ENCODE data around the gene DCD.

Gene DCD

DNA sequence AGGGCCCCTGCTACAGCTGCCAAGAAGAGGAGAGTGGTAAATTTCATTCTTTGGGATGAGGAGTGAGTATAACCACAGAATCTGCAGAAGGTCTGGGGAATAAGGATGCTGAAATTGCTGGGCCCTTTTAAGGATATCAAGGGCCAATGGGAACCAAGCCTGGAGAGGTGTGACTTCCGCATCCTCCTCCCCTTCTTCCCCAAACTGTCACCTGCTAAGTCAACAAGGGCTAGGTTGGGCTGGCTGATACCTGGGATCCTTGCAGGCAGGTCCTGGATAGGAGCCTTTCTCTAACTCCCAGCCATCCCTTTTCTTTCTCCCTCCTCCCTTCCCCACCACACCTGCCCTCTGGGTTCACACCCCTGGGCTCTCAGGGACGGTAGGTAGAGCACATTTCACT lies 13.4 kb downstream of the DCD start, which contains the start of gene LACRT:
Gene LACRT (minus strand): TSS at position 101 of the 400 bp plus-strand sequence. CDS start 54 bp downstream, at position 47.
- no peak within 1 kb of the TSS for H3K27ac ChIP-seq
- H3K4me3 ChIP-seq: no peak within 1 kb of the TSS
- no peaks in the 10 kb centered on the region for H3K4me1 ChIP-seq
- peaks cover 0 to 14% of the 10 kb centered on the region in 2 donors for H3K27me3 ChIP-seq
- H3K9me3 ChIP-seq: no peaks in the 10 kb centered on the region
- DNase-seq: no peak
- no peaks in the 10 kb centered on the region for H3K36me3 ChIP-seq
- TF ChIP-seq, protein P1, sequence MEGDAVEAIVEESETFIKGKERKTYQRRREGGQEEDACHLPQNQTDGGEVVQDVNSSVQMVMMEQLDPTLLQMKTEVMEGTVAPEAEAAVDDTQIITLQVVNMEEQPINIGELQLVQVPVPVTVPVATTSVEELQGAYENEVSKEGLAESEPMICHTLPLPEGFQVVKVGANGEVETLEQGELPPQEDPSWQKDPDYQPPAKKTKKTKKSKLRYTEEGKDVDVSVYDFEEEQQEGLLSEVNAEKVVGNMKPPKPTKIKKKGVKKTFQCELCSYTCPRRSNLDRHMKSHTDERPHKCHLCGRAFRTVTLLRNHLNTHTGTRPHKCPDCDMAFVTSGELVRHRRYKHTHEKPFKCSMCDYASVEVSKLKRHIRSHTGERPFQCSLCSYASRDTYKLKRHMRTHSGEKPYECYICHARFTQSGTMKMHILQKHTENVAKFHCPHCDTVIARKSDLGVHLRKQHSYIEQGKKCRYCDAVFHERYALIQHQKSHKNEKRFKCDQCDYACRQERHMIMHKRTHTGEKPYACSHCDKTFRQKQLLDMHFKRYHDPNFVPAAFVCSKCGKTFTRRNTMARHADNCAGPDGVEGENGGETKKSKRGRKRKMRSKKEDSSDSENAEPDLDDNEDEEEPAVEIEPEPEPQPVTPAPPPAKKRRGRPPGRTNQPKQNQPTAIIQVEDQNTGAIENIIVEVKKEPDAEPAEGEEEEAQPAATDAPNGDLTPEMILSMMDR (IDR thresholded peaks at IDR 0.05): no peak
- intact Hi-C loops (cut with DNase I; ENCODE audit: low total_unique reads): no loop called here

DNA sequence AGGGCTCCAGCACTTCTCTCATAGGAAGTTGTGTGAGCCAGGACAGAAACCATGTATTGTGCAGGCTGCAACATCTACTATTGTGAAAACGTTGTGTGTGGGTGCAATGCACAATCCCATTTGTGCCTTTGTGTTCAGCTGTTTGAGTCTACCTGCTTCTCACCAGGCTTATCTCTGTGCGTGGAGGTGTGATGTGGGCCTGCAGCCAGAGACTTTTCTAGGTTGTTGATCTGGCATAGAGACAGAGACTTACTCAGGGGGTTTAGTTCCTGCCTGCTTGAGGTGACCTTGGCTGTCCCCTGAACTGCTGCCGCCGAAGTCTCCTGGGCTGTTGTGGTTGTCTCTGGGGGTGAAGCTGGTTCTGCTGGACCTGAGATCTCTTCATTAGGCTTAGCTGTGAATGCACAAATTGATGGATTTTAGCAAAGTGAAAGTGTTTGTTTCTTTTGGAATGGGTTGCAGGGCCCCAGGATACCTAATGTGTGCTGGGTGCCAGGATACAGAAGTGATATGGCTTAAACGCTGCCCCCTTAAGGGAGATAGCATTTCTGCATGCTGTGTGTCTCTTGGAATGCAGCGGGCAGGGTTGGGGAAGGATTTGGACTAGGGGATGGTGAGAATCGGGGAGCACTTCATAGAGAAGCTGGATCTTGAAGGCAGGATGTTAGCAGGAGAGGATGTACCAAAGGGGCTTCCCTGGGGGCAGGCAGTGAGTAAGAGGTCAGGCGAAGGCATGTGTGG lies 16.0 kb downstream of the DCD start:
- H3K9me3 ChIP-seq: no peaks in the 10 kb centered on the region
- H3K27me3 ChIP-seq: peaks cover 0 to 17% of the 10 kb centered on the region in 2 donors
- no peak overlapping the region for H3K27ac ChIP-seq
- no peak overlapping the region for H3K4me3 ChIP-seq
- TF ChIP-seq, protein P1 (IDR thresholded peaks at IDR 0.05): no peak
- intact Hi-C loops (cut with DNase I; ENCODE audit: low total_unique reads): no loop called here
- H3K4me1 ChIP-seq: no peaks in the 10 kb centered on the region
- DNase-seq: no peak
- H3K36me3 ChIP-seq: no peaks in the 10 kb centered on the region

DNA sequence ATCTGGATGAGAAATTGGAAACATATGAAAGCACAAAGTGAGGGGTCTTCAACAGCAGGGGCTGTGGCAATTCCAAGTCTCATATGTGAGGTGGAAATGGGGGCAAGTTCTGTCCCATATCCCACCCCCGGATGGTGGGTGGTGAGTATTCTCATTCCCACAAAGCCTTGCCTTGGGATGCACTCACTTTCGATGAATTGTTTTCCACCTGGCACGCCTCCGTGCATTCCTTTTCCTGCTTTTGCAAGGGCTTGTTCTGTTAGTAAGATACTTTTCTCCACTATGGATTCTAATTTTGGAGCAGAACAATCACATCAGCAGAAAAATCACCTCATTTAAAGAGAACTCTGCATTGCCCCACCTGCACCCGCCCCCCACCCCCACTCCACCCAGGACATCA lies 16.6 kb downstream of the DCD start:
- Histone ChIP-seq H3K27me3 (peaks cover 0 to 17% of the 10 kb centered on the region in 2 donors), H3K9me3 (no peaks in the 10 kb centered on the region), H3K4me3 (no peak overlapping the region), H3K36me3 (no peaks in the 10 kb centered on the region), H3K4me1 (no peaks in the 10 kb centered on the region), H3K27ac (no peak overlapping the region)
- DNase-seq: no peak
- intact Hi-C loops (cut with DNase I; ENCODE audit: low total_unique reads): no loop called here
- TF ChIP-seq, protein P1 (IDR thresholded peaks at IDR 0.05): no peak

DNA sequence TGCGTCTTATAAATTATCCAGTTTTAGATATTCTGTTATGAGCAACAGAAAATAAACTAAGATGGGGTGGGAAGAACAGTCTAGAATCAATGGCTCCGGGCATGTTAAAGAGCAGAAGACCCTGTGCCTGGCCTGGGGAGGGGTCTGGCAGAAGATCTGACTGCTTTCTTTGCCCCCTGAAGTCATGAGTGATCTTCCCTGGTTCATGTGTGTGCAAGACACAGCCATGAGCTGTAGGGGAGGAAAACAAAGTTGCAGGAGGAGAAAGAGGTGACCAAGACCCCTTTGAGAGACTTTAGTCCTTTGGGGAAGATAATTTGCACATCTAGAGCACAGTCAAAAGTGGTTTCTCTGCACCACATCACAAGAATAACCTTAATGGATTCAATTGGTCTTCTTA lies 18.2 kb downstream of the DCD start:
- Histone ChIP-seq H3K4me1 (no peaks in the 10 kb centered on the region), H3K4me3 (no peak overlapping the region), H3K36me3 (no peaks in the 10 kb centered on the region), H3K27ac (no peak overlapping the region), H3K27me3 (peaks cover 0 to 21% of the 10 kb centered on the region in 2 donors), H3K9me3 (no peaks in the 10 kb centered on the region)
- TF ChIP-seq, protein P1 (IDR thresholded peaks at IDR 0.05): no peak
- no peak for DNase-seq
- intact Hi-C loops (cut with DNase I; ENCODE audit: low total_unique reads): no loop called here

DNA sequence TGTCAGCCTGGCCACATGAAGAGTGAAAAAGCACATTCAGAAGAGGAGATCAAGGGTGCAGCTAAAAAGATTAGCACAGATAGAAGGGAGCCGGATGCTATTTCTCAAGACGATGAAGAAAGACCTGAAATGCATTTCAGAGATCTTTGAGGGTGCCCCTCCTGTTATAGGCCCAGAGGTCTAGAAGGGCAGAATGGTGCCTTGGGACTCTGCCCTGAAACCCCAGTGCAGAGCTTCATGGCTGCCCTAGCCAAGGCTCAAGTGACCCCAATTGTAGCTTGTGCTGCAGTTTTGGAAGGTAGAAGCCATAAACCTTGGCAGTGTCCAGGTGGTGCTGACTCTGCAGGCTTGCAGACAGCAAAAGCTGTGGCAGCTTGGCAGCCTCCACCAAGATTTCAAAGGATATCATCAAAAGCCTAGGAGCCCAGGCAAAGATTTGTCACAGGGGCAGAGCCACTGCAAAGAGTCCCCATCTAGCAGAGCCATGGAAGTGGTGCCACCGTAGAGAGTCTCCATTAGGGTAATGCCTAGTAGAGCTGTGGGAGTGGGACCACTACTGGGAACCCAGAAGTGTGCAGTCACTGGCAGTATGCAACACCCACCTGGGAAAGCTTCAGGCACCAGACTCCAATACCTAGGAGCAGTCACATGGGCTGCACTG lies 19.8 kb downstream of the DCD start:
- Histone ChIP-seq H3K4me1 (no peaks in the 10 kb centered on the region), H3K4me3 (no peak overlapping the region), H3K27me3 (peaks cover 0 to 21% of the 10 kb centered on the region in 2 donors), H3K27ac (no peak overlapping the region), H3K36me3 (no peaks in the 10 kb centered on the region), H3K9me3 (no peaks in the 10 kb centered on the region)
- no peak for DNase-seq
- intact Hi-C loops (cut with DNase I; ENCODE audit: low total_unique reads): no loop called here
- TF ChIP-seq, protein P1 (IDR thresholded peaks at IDR 0.05): no peak

Data from tibial artery (tissue), 4 donors.